Measurements from ENCODE around the gene DNAJC6. TPM values are rescaled to one million over a fixed set of nuclear protein-coding genes. Genes with fewer than 3 reads are reported as not detected.

The DNAJC6 gene
- total RNA-seq, 1 experiment from 2014 or later = 4.0 TPM

DNA sequence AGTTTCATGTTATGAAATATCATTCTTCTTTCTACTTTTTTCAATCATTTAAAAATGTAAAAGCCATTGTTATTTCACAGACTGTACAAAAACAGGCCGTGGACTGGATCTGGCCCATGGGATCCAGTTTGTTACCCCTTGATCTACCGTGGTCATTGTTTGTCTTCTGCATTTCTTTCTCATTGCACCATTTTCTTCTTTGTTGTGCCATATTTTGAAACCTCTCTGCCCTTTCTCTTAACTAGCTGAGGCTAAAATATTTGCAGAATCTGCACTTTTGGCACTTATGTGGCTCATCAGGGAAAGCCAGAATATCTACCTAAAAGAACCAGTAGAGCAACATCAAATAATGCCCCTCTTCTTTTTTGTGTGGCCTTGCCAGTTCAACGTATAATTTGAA lies 50.5 kb downstream of the DNAJC6 start:
- H3K4me1 ChIP-seq (ENCODE audit: control insufficient read depth, insufficient read depth, low read length) = no peaks in the 10 kb centered on the region
- intact Hi-C loops (cut with micrococcal nuclease; ENCODE audit: unreplicated experiment) (no loop called here), in situ Hi-C loops (cut with HindIII; ENCODE audit: low pct_unique_long_range_greater_than_20kb, low sequenced_read_pairs) (no loop called here)
- H3K9me3 ChIP-seq (ENCODE audit: control insufficient read depth, insufficient read depth, low read depth, low read length) = no peaks in the 10 kb centered on the region
- ATAC-seq (no peak), DNase-seq (ENCODE audit: low read depth, low spot score) (no peak)
- ChIA-PET CTCF (no interaction called here), POLR2A (no interaction called here)
- H3K27me3 ChIP-seq (ENCODE audit: control insufficient read depth, insufficient read depth, low read length) = no peaks in the 10 kb centered on the region
- H3K36me3 ChIP-seq (ENCODE audit: control insufficient read depth, insufficient read depth, low read length) = no peaks in the 10 kb centered on the region
- no TSS peak for BruUV-seq (replicated peaks)
- TF ChIP-seq SIN3A (IDR thresholded peaks at IDR 0.05; ENCODE audit: borderline replicate concordance, insufficient read depth, low read depth, low read length) (no peak), TCF7L2 (IDR thresholded peaks at IDR 0.05; ENCODE audit: low read depth, low read length) (no peak), POLR2AphosphoS5 (IDR thresholded peaks at IDR 0.05; ENCODE audit: low read depth, low read length) (no peak), CTCF (IDR thresholded peaks at IDR 0.05) (no peak), REST (IDR thresholded peaks at IDR 0.05; ENCODE audit: insufficient read depth in 1 of 2, low read depth in 2 of 2, low read length in 1 of 2) (no peak)
- H3K27ac ChIP-seq (ENCODE audit: low read length) = no peak overlapping the region
- H3K4me3 ChIP-seq (ENCODE audit: low read depth in 2 of 2, low read length in 2 of 2) = no peak overlapping the region

GRCh38 chr1:65360648-65361047 lies 51.3 kb downstream of the DNAJC6 start:
- in situ Hi-C loops (cut with HindIII; ENCODE audit: low pct_unique_long_range_greater_than_20kb, low sequenced_read_pairs) = no loop called here
- intact Hi-C loops (cut with micrococcal nuclease; ENCODE audit: unreplicated experiment) = no loop called here

More at GRCh38 chr1:65360648-65361047, 51.3 kb downstream of the DNAJC6 start:
- Histone ChIP-seq H3K4me1 (ENCODE audit: control insufficient read depth, insufficient read depth, low read length) (no peaks in the 10 kb centered on the region), H3K27ac (ENCODE audit: low read length) (no peak overlapping the region), H3K4me3 (ENCODE audit: low read depth in 2 of 2, low read length in 2 of 2) (no peak overlapping the region), H3K9me3 (ENCODE audit: control insufficient read depth, insufficient read depth, low read depth, low read length) (no peaks in the 10 kb centered on the region), H3K36me3 (ENCODE audit: control insufficient read depth, insufficient read depth, low read length) (no peaks in the 10 kb centered on the region), H3K27me3 (ENCODE audit: control insufficient read depth, insufficient read depth, low read length) (no peaks in the 10 kb centered on the region)
- ChIA-PET POLR2A (no interaction called here), CTCF (no interaction called here)
- TF ChIP-seq POLR2AphosphoS5 (IDR thresholded peaks at IDR 0.05; ENCODE audit: low read depth, low read length) (no peak), CTCF (IDR thresholded peaks at IDR 0.05) (no peak), TCF7L2 (IDR thresholded peaks at IDR 0.05; ENCODE audit: low read depth, low read length) (no peak), REST (IDR thresholded peaks at IDR 0.05; ENCODE audit: insufficient read depth in 1 of 2, low read depth in 2 of 2, low read length in 1 of 2) (no peak), SIN3A (IDR thresholded peaks at IDR 0.05; ENCODE audit: borderline replicate concordance, insufficient read depth, low read depth, low read length) (no peak)
- BruUV-seq (replicated peaks) = no TSS peak
- DNase-seq (ENCODE audit: low read depth, low spot score) (no peak), ATAC-seq (no peak)
